HepG2 (cell line): ENCODE measurements around the gene LDAH. TPM values are rescaled to one million over a fixed set of nuclear protein-coding genes. Genes with fewer than 3 reads are reported as not detected.

ENCODE experiments used
- FOXJ3 ChIP-seq: sonication (generic); formaldehyde crosslinking; IDR thresholded peaks from 2 replicates; pipeline ENCODE4 v1.4.0; 2020; ENCODE audit warnings: missing genetic modification reagents, mild to moderate bottlenecking, borderline replicate concordance
- GZF1 ChIP-seq: sonication (generic); formaldehyde crosslinking; IDR thresholded peaks from 2 replicates; pipeline ENCODE4 v1.5.1; 2020; ENCODE audit warnings: mild to moderate bottlenecking, missing genetic modification reagents
- JUNB ChIP-seq: sonication (generic); formaldehyde crosslinking; IDR thresholded peaks from 2 replicates; pipeline ENCODE4 v1.8.0; 2022; ENCODE audit warnings: missing genetic modification reagents, mild to moderate bottlenecking, borderline replicate concordance
- KDM6A ChIP-seq: IDR thresholded peaks from 2 replicates; pipeline ENCODE4 v1.6.1; 2016; ENCODE audit warnings: low read depth
- MTA1 ChIP-seq: sonication (generic); formaldehyde crosslinking; IDR thresholded peaks from 2 replicates; pipeline ENCODE4 v1.4.0; 2020; ENCODE audit warnings: missing genetic modification reagents, mild to moderate bottlenecking, borderline replicate concordance
- NFYB ChIP-seq: sonication (generic); formaldehyde crosslinking; IDR thresholded peaks from 2 replicates; pipeline ENCODE4 v1.4.0; 2020; ENCODE audit warnings: missing genetic modification reagents
- SRSF4 ChIP-seq: fragments of 200-400 bp; formaldehyde crosslinking; IDR thresholded peaks from one replicate; pipeline ENCODE4 v1.6.1; 2018; ENCODE audit warnings: mild to moderate bottlenecking, low read depth, low read length, moderate library complexity; ENCODE audit not compliant: poor library complexity, severe bottlenecking
- ZNF296 ChIP-seq: sonication (generic); formaldehyde crosslinking; conservative IDR thresholded peaks from 2 replicates; pipeline ENCODE4 v1.5.0; 2020; ENCODE audit warnings: mild to moderate bottlenecking, missing genetic modification reagents
- ZNF407 ChIP-seq: sonication (generic); formaldehyde crosslinking; IDR thresholded peaks from one replicate; pipeline ENCODE4 v1.5.1; 2020; ENCODE audit warnings: mild to moderate bottlenecking, missing genetic modification reagents; ENCODE audit errors: not compliant biosample characterization
- ZNF446 ChIP-seq: sonication (generic); formaldehyde crosslinking; IDR thresholded peaks from 2 replicates; pipeline ENCODE4 v1.5.0; 2020; ENCODE audit warnings: mild to moderate bottlenecking, missing genetic modification reagents
- ZNF652 ChIP-seq: IDR thresholded peaks from 2 replicates; pipeline ENCODE4 v1.6.1; 2016; ENCODE audit warnings: low read depth, borderline replicate concordance
- ZNF670 ChIP-seq: sonication (generic); formaldehyde crosslinking; IDR thresholded peaks from 2 replicates; pipeline ENCODE4 v1.8.0; 2022; ENCODE audit warnings: mild to moderate bottlenecking, missing genetic modification reagents, borderline replicate concordance
- ZNF850 ChIP-seq: sonication (generic); formaldehyde crosslinking; conservative IDR thresholded peaks from 2 replicates; pipeline ENCODE4 v1.9.0; 2021; ENCODE audit warnings: mild to moderate bottlenecking, missing genetic modification reagents
- polyA plus RNA-seq, 8 experiments: library from polyadenylated mRNA; depleted of rRNA in 3 of 8; stranded (reverse) in 7 of 8; unstranded in 1 of 8; fragments of >200 nt; fragmentation: Illumina TruSeq in 4 of 8; extraction: Trizol in 4 of 8; gene quantifications; 2 replicates each; pipeline versions ENCODE4 v1.2.1 to v1.2.3, GENCODE V29; 2011 to 2016; ENCODE audit warnings: low read depth in 4 of 8, missing spikeins in 1 of 8, mixed read lengths in 1 of 8; ENCODE audit not compliant: insufficient read depth in 1 of 8
- total RNA-seq, 5 experiments: library from RNA; depleted of rRNA; stranded (reverse); fragments of >200 nt; fragmentation: Illumina TruSeq; extraction: Trizol; gene quantifications; 2 replicates each; pipeline ENCODE4 v1.2.3, GENCODE V29; 2016; ENCODE audit warnings: low read depth in 1 of 5
- TF ChIP-seq, protein P1 (sequence below): sonication (generic); formaldehyde crosslinking; IDR thresholded peaks from 2 replicates; pipeline ENCODE4 v1.4.0; 2020; ENCODE audit warnings: missing genetic modification reagents

The LDAH gene
- total and polyA plus RNA-seq, 2 of the 13 experiments (the other 11 are each of a cell fraction or from before 2014, with no cell fraction given): 28.8 to 46.2 TPM

GRCh38 chr2:20650877-20651730 is 171.8 kb downstream of the LDAH start, which contains the start of gene HS1BP3 (continued):
- TF ChIP-seq, protein P1, sequence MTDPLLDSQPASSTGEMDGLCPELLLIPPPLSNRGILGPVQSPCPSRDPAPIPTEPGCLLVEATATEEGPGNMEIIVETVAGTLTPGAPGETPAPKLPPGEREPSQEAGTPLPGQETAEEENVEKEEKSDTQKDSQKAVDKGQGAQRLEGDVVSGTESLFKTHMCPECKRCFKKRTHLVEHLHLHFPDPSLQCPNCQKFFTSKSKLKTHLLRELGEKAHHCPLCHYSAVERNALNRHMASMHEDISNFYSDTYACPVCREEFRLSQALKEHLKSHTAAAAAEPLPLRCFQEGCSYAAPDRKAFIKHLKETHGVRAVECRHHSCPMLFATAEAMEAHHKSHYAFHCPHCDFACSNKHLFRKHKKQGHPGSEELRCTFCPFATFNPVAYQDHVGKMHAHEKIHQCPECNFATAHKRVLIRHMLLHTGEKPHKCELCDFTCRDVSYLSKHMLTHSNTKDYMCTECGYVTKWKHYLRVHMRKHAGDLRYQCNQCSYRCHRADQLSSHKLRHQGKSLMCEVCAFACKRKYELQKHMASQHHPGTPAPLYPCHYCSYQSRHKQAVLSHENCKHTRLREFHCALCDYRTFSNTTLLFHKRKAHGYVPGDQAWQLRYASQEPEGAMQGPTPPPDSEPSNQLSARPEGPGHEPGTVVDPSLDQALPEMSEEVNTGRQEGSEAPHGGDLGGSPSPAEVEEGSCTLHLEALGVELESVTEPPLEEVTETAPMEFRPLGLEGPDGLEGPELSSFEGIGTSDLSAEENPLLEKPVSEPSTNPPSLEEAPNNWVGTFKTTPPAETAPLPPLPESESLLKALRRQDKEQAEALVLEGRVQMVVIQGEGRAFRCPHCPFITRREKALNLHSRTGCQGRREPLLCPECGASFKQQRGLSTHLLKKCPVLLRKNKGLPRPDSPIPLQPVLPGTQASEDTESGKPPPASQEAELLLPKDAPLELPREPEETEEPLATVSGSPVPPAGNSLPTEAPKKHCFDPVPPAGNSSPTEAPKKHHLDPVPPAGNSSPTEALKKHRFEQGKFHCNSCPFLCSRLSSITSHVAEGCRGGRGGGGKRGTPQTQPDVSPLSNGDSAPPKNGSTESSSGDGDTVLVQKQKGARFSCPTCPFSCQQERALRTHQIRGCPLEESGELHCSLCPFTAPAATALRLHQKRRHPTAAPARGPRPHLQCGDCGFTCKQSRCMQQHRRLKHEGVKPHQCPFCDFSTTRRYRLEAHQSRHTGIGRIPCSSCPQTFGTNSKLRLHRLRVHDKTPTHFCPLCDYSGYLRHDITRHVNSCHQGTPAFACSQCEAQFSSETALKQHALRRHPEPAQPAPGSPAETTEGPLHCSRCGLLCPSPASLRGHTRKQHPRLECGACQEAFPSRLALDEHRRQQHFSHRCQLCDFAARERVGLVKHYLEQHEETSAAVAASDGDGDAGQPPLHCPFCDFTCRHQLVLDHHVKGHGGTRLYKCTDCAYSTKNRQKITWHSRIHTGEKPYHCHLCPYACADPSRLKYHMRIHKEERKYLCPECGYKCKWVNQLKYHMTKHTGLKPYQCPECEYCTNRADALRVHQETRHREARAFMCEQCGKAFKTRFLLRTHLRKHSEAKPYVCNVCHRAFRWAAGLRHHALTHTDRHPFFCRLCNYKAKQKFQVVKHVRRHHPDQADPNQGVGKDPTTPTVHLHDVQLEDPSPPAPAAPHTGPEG (CRISPR knock-in tag): peak; percentile 81
- TF ChIP-seq MTA1 (CRISPR knock-in tag) (peak; percentile 67; the same call in 1 of the 2 replicates), ZNF407 (peak; percentile 79), ZNF296 (CRISPR knock-in tag) (no peak), JUNB (CRISPR knock-in tag) (no peak), NFYB (no peak), ZNF652 (CRISPR knock-in tag) (0 out of 2 replicates have a peak, but pooled peaks have one; percentile 5), ZNF670 (CRISPR knock-in tag) (no peak), FOXJ3 (CRISPR knock-in tag) (no peak), KDM6A (CRISPR knock-in tag) (peak; percentile 26; the same call in 1 of the 2 replicates), ZNF850 (no peak; the same call in 1 of the 2 replicates), ZNF446 (CRISPR knock-in tag) (no peak), SRSF4 (no peak), GZF1 (CRISPR knock-in tag) (0 out of 2 replicates have a peak, but pooled peaks have one; percentile 29)
